IMR-90 (cell line): ENCODE data around the gene ACSL3. TPM values are rescaled to one million over a fixed set of nuclear protein-coding genes. Genes with fewer than 3 reads are reported as not detected.

ENCODE experiments used
- ATAC-seq: fragments of 200-7000 bp; cut with Tn5 transposase; 2 replicates; pipeline ENCODE4 v1.9.1; 2020; ENCODE audit warnings: low read depth, mild to moderate bottlenecking, moderate library complexity
- BruUV-seq: library from RNA; stranded (reverse); fragments of 400-500 nt; replicated peaks from 2 replicates; lab custom pipeline; 2021; lab: Mats Ljungman, UMichigan
- CTCF ChIA-PET: fragments of 300-600 bp; formaldehyde crosslinking; extraction: SDS; loops from one replicate; lab custom pipeline; 2021; ENCODE audit warnings: antibody characterized with exemption; lab: Yijun Ruan, JAX
- POLR2A ChIA-PET: fragments of 300-600 bp; sonication (Branson Sonifier 250); formaldehyde crosslinking; loops from one replicate; lab custom pipeline; 2022; ENCODE audit warnings: antibody characterized with exemption; ENCODE audit not compliant: unreplicated experiment; lab: Charles Lee
- DNase-seq: peaks from one replicate; pipeline ENCODE4 v3.0.0; 2013
- H2AFZ ChIP-seq: replicated peaks from 2 replicates; pipeline ENCODE3; 2013; ENCODE audit warnings: low read length, mild to moderate bottlenecking; ENCODE audit not compliant: poor library complexity
- H2AK5ac ChIP-seq: 2 replicates; pipeline ENCODE4 v1.6.1; 2013; ENCODE audit warnings: low read depth, low read length, inconsistent platforms
- H2AK9ac ChIP-seq: replicated peaks from 2 replicates; pipeline ENCODE3; 2013; ENCODE audit warnings: mild to moderate bottlenecking, low read depth, low read length, moderate library complexity; ENCODE audit not compliant: poor library complexity
- H2BK120ac ChIP-seq: 2 replicates; pipeline ENCODE4 v1.6.1; 2013; ENCODE audit warnings: low read depth, low read length, inconsistent platforms
- H2BK15ac ChIP-seq: 3 replicates; pipeline ENCODE4 v1.6.1; 2013; ENCODE audit warnings: low read depth, low read length, inconsistent platforms
- H2BK20ac ChIP-seq: 2 replicates; pipeline ENCODE4 v1.6.1; 2013; ENCODE audit warnings: low read depth, mild to moderate bottlenecking, inconsistent platforms, low read length, moderate library complexity
- H2BK5ac ChIP-seq: 2 replicates; pipeline ENCODE4 v1.6.1; 2013; ENCODE audit warnings: mild to moderate bottlenecking, low read depth, low read length, inconsistent platforms; ENCODE audit not compliant: poor library complexity, severe bottlenecking
- H3K14ac ChIP-seq: replicated peaks from 2 replicates; pipeline ENCODE4 v1.6.1; 2013; ENCODE audit warnings: low read depth, low read length, inconsistent platforms
- H3K18ac ChIP-seq: 2 replicates; pipeline ENCODE4 v1.6.1; 2013; ENCODE audit warnings: low read depth, low read length, control low read depth
- H3K23ac ChIP-seq: 2 replicates; pipeline ENCODE4 v1.6.1; 2013; ENCODE audit warnings: low read depth, low read length, inconsistent platforms
- H3K27ac ChIP-seq: 2 replicates; pipeline ENCODE4 v1.5.1; 2013; ENCODE audit warnings: mild to moderate bottlenecking, control low read depth, low read length; ENCODE audit not compliant: insufficient read depth
- H3K27me3 ChIP-seq: 2 replicates; pipeline ENCODE4 v1.6.1; 2013; ENCODE audit warnings: low read length; ENCODE audit not compliant: control insufficient read depth, insufficient read depth
- H3K36me3 ChIP-seq: 2 replicates; pipeline ENCODE4 v1.6.1; 2013; ENCODE audit warnings: low read length, mixed read lengths; ENCODE audit not compliant: control insufficient read depth, insufficient read depth
- H3K4ac ChIP-seq: 2 replicates; pipeline ENCODE4 v1.6.1; 2013; ENCODE audit warnings: low read depth, low read length, inconsistent platforms
- H3K4me1 ChIP-seq: 2 replicates; pipeline ENCODE4 v1.6.1; 2013; ENCODE audit warnings: low read length, mixed read lengths; ENCODE audit not compliant: control insufficient read depth, insufficient read depth
- H3K4me2 ChIP-seq: 2 replicates; pipeline ENCODE4 v1.6.1; 2013; ENCODE audit warnings: low read depth, mild to moderate bottlenecking, control low read depth, low read length, moderate library complexity
- H3K4me3 ChIP-seq: 2 replicates; pipeline ENCODE4 v1.5.1; 2013; ENCODE audit warnings: low read depth, mild to moderate bottlenecking, control low read depth, low read length, moderate library complexity; ENCODE audit not compliant: insufficient read depth
- H3K56ac ChIP-seq: 2 replicates; pipeline ENCODE4 v1.6.1; 2013; ENCODE audit warnings: low read length, inconsistent platforms; ENCODE audit not compliant: insufficient read depth; ENCODE audit errors: extremely low read depth
- H3K79me1 ChIP-seq, 2 experiments: 2 replicates each; pipeline ENCODE4 v1.6.1; 2013; ENCODE audit warnings: low read length in 2 of 2, inconsistent platforms in 1 of 2, low read depth in 1 of 2
- H3K9ac ChIP-seq: 2 replicates; pipeline ENCODE4 v1.6.1; 2013; ENCODE audit warnings: low read depth, low read length, control low read depth
- H3K9me1 ChIP-seq: 2 replicates; pipeline ENCODE4 v1.6.1; 2013; ENCODE audit warnings: low read length, inconsistent platforms; ENCODE audit not compliant: insufficient read depth
- H3K9me3 ChIP-seq: 2 replicates; pipeline ENCODE4 v1.6.1; 2013; ENCODE audit warnings: low read length; ENCODE audit not compliant: control insufficient read depth, insufficient read depth
- H4K20me1 ChIP-seq: 2 replicates; pipeline ENCODE4 v1.6.1; 2013; ENCODE audit warnings: low read length, inconsistent platforms; ENCODE audit not compliant: insufficient read depth
- H4K5ac ChIP-seq: 2 replicates; pipeline ENCODE4 v1.6.1; 2013; ENCODE audit warnings: mild to moderate bottlenecking, low read depth, low read length, control low read depth
- H4K8ac ChIP-seq, 2 experiments: 2 replicates each; pipeline ENCODE4 v1.6.1; 2013; ENCODE audit warnings: low read depth in 2 of 2, low read length in 2 of 2, control low read depth in 1 of 2, inconsistent platforms in 1 of 2
- H4K91ac ChIP-seq: 2 replicates; pipeline ENCODE4 v1.6.1; 2013; ENCODE audit warnings: low read depth, low read length, inconsistent platforms; ENCODE audit not compliant: insufficient read depth
- MAFK ChIP-seq: IDR thresholded peaks from 2 replicates; pipeline ENCODE4 v1.6.1; 2012; ENCODE audit warnings: low read depth, low read length, improper control_type of control experiment
- RFX5 ChIP-seq: IDR thresholded peaks from 2 replicates; pipeline ENCODE4 v1.8.0; 2012; ENCODE audit warnings: low read depth, mild to moderate bottlenecking, low read length, moderate library complexity
- WGBS, 2 experiments: methylation state at CpG; one replicate each; pipeline versions ENCODE4 v1.1.5 to v1.1.7; 2013; ENCODE audit warnings: missing lambda C conversion rate in 2 of 2; ENCODE audit not compliant: insufficient read length in 1 of 2; ENCODE audit errors: extremely low coverage in 2 of 2; 5-methylcytosine and 5-hydroxymethylcytosine counted together
- dilution Hi-C: fragments of 300-500 bp; cut with HindIII; formaldehyde crosslinking; loops from one replicate; pipeline ENCODE4 v1.14.3; 2018; ENCODE audit warnings: low sequenced_read_pairs; ENCODE audit not compliant: unreplicated experiment
- in situ Hi-C: fragments of 300-500 bp; cut with MboI; formaldehyde crosslinking; loops from 3 replicates; pipeline ENCODE4 v1.14.3; 2019; ENCODE audit warnings: low sequenced_read_pairs, inconsistent platforms, mixed read lengths
- intact Hi-C: fragments of 100-400 bp; cut with micrococcal nuclease; formaldehyde crosslinking; loops from 2 replicates; pipeline ENCODE4 v1.10.0; 2022
- polyA plus RNA-seq, 3 experiments: library from polyadenylated mRNA; depleted of rRNA; stranded (reverse); fragments of >200 nt; gene quantifications; 2 replicates each; pipeline ENCODE4 v1.2.3, GENCODE V29; 2012; ENCODE audit warnings: low replicate concordance in 1 of 3
- total RNA-seq: library from RNA; depleted of rRNA; stranded (reverse); fragments of >200 nt; gene quantifications from 2 replicates; pipeline ENCODE4 v1.2.3, GENCODE V29; 2012

ACSL3 gene
- total and polyA plus RNA-seq, 2 of the 4 experiments (the other 2 are of a cell fraction) = 31.0 to 84.2 TPM

- intact Hi-C loops (loop anchor here (2.0 kb wide), 1 partner anchor 826 kb away; no protein-coding TSS in a partner anchor), in situ Hi-C loops (loop anchor here (10.0 kb wide), 2 partner anchors 632 to 822 kb away; partner anchors contain the start of gene SCG2), dilution Hi-C loops (no loop called here)
- peak overlapping the region; percentile 58 for H2AFZ ChIP-seq
- H4K91ac ChIP-seq = no peak overlapping the region; the same call in 1 of the 2 replicates
- H3K56ac ChIP-seq = no peak overlapping the region
- H3K79me1 ChIP-seq = no peaks in the 10 kb centered on the region
- peak overlapping the region; percentile 27; the same call in 1 of the 2 replicates for H2BK120ac ChIP-seq
- H3K27ac ChIP-seq = no peak overlapping the region
- 0 out of 2 replicates have a peak overlapping the region, but pooled peaks have one; percentile 22 for H2BK20ac ChIP-seq
- no TSS peak for BruUV-seq
- no peak overlapping the region for H3K4me2 ChIP-seq
- peaks cover 6% of the 10 kb centered on the region for H3K4me1 ChIP-seq
- no peaks in the 10 kb centered on the region for H3K9me1 ChIP-seq
- H4K5ac ChIP-seq = no peak overlapping the region
- H4K8ac ChIP-seq = no peak overlapping the region
- no peak for TF ChIP-seq RFX5
- TF ChIP-seq MAFK = no peak
- no peak overlapping the region for H3K18ac ChIP-seq
- no peaks in the 10 kb centered on the region for H3K9me3 ChIP-seq
- ATAC-seq (no peak), DNase-seq (peak; percentile 38)
- H3K14ac ChIP-seq = peak overlapping the region; percentile 57
- no peak overlapping the region for H2AK5ac ChIP-seq
- peak overlapping the region; percentile 5 for H2AK9ac ChIP-seq
- H2BK5ac ChIP-seq = no peak overlapping the region
- no peak overlapping the region for H3K23ac ChIP-seq
- 60% methylated on average over 2 of the region's 4 CpGs; no CpG with 5 or more reads in 1 of the 2 experiments for WGBS, 2 experiments
- peak overlapping the region; percentile 7; the same call in 1 of the 2 replicates for H3K4ac ChIP-seq
- no peaks in the 10 kb centered on the region for H4K20me1 ChIP-seq
- H3K9ac ChIP-seq = no peak overlapping the region
- CTCF ChIA-PET = no interaction called here
- H3K36me3 ChIP-seq = no peaks in the 10 kb centered on the region
- no peak overlapping the region for H3K4me3 ChIP-seq
- no peaks in the 10 kb centered on the region for H3K27me3 ChIP-seq
- POLR2A ChIA-PET = no interaction called here
- H2BK15ac ChIP-seq = peak overlapping the region; percentile 11; the same call in 2 of the 3 replicates
These were observed 112.4 kb downstream of the ACSL3 start for GRCh38 chr2:222973237-222973636.
